Stimulated activated CD8-positive, alpha-beta memory T cell treated with anti-CD3 and anti-CD28 coated beads, Interleukin-4, amount 100 ng/mL, for 1 hour (primary cell): ENCODE measurements around the gene KIF13A.
"Not testable (repeated sequence)": the region's sequence is repeated elsewhere in the genome, so short reads cannot be mapped to it uniquely, and the experiment has no call there.

Source experiments
- DNase-seq, 2 donors: peaks; one replicate each; pipeline ENCODE4 v3.0.0-alpha.2; 2020; ENCODE audit warnings: low read depth in 2 of 2, low spot score in 1 of 2

KIF13A gene

DNA sequence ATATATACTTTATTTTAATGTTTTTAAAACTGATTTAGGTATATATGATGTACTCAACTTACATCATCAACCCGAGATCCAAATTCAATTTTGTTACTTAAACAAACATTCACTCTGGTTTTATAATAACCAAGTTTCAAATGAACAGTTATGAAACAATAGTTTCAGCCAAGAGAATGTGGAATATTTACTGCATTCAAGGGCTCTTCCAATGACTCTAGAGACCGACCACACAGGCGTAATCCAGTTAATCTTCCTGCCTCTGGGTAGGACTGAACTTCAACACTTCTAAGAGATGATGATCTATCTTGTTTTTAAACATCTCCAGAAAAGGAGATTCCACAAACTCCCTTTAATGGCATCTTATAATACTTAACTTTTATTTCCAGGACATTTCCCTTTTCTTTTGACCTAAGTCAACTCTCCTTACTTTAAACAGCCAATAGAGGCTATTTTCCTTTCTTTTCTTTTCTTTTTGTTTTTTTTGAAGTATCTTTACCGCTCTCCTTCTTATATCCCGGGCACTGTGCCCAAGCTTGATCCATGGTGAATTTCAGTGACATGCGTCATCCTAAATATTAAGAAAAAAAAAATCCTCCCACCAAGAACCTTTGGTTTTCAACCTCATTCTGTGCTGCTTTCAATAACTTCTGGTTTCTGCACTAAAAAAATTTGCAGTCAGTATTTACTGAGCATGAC is 110.1 kb downstream of the KIF13A start:
- no peak for DNase-seq

DNA sequence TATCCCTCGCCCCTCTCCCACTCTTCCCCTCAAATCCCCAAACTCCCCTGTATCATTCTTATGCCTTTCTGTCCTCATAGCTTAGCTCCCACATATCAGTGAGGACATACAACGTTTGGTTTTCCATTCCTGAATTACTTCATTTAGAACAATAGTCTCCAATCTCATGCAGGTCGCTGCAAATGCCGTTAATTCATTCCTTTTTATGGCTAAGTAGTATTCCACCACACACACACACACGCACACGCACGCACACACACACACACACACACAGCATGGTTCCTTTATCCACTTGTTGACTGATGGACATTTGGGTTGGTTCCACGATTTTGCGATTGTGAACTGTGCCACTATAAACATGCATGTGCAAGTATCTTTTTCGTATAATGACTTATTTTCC is 112.7 kb downstream of the KIF13A start:
- DNase-seq, result no peak

DNA sequence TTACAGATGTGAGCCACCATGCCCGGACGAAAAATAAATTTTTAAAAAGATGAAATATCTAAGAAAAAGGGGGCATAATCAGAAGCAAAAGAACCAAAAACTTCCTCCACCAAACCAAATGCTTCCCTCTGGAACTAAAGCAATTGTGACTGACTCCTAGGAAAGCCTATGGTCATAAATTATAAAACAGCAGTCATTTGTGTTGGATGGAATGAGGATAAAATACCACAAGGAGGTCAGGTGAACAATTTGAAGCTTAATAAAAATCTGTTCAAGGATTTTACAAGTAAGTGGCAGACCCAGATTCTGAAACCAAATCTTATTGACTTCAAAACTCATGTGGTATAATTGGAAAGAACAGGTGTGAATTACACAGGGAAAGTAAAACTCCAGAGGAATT is 114.5 kb downstream of the KIF13A start:
- DNase-seq, result no peak

DNA sequence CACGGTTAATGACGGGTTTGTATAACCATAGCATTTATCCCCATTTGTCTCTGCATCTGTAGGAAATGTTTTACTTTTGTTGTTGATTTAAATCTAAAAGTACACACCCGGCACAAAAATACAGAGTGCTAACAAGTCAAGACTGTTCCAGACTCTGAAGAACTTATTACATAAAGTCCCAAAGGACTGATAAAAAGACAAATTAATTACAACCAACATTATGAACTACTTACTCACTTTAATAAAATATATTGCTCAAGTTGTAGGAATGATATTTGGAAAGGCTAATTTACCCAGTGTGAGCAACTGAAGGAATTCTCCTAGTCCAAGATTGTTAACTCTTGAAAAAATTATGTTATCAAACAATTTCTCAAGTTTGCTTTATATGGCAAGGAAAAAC is 115.6 kb downstream of the KIF13A start:
- no peak for DNase-seq

DNA sequence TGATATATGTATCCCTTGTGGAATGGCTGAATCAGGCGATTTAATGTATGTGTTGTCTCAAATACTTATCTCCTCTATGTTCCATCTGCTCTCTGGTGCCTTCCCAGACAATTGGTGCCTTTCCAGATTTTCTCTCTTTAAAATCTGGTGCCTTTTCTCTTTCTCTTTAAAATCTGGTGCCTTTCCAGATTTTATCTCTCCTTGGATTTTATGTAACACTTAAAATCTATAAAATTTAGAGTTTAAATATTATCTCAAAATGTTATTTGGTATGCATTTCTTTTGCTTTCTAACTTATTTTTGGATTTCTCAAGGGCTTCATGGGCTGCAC is 116.3 kb downstream of the KIF13A start:
- DNase-seq, result no peak

DNA sequence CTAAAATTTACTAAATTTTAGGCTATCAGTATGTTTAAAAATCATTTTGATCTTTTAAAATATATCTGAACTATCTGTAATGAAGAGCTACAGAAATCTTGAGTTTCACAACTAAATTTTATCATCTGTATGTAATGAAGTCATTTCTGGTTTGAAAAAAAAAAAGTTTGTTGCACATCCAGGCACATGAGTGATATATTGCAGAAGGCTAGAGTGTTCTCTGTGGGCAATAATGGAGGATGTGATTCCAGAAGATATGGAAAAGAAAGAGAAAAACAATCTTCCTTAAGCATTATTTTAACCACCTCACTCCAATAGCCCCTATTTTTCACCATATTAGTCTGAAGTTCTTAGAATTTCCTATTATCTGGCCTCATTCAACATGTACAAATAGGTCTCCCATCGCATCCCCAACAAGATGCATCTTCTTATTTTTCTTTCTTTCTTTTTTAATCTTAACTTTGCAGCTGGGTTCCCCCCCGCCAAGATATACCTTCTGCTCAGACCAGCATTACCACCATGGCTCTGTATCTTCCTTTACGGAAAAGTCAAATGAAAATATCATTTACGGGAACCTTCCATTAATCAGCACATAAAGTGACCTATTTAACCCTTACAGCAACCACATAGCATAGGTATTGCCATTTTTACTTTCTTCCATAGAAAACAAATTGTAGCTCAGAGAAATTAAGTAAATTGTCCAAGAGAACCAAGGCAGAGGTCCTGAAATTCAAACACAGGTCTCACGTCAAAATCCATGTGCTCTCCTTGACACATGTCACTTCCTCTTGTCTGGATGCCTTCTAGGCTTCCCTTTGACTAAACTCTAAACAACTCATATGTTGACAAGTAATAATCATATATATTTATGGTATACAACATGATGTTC is 116.9 kb downstream of the KIF13A start:
- DNase-seq, result no peak

DNA sequence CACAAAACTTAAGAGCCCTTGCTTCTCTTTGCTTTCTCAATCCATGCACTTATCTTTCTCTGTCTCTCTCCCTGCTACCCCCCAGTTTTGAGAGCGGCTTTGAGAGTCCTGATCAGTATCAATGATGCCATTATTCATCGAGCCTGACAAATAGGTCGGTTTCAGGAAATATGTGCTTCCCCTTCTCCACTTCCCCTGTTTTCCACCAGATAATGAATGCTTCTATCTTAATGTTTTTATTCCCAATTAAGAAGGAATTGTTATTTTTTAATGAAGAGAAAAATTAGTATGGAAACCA is 117.7 kb downstream of the KIF13A start:
- DNase-seq, result no peak

DNA sequence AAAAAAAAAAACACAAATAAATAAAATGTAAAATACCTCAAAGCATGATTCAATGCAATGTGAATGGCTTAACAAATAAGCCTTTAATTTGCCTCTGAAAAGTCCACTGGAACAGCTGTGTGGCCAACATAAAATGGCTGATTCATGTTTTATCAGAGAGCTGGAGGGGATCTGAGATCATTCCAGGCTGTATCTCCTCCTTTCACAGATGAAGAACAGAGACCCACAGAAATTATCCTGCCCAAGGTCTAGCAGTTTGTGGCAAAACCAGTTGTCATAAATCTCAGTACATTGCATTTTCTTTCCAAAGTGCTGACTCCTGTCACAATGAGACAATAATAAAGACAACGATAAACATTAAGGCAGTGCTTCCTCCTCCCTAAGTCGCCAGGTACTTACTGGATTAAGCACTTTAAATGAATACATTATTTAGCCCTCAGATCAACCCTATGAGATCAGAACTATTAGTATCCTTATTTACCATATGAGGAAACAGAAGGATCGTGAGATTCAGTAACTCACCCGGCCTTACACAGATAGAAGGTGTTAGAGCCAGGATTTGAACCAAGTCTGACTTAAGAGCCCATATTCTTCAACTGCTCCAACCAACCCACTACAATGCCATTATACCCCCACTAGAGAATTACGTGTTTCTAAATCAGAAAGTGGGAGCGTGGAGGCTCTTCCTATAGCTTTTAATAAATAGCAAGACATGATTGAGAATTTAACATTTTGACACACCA is 118.3 kb downstream of the KIF13A start:
- DNase-seq, result no peak

DNA sequence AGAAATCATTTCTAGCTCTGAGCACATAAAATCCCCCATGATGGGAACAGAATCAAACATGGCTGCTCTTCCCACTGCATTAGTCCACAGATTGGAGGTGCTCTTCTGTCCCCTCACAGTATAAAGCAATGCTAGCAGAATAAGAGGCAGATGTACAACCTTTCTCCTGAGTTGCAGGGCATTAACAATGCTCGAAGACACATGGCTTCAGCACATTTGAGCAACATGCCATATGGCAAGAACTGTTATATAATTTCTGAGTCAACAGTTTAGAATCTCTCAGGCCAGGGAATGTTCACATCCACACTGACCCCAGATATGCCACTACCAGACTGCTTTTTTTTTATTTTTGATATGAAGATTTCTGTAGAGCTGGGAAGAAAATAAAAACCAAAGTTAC is 119.6 kb downstream of the KIF13A start:
- DNase-seq, result no peak

DNA sequence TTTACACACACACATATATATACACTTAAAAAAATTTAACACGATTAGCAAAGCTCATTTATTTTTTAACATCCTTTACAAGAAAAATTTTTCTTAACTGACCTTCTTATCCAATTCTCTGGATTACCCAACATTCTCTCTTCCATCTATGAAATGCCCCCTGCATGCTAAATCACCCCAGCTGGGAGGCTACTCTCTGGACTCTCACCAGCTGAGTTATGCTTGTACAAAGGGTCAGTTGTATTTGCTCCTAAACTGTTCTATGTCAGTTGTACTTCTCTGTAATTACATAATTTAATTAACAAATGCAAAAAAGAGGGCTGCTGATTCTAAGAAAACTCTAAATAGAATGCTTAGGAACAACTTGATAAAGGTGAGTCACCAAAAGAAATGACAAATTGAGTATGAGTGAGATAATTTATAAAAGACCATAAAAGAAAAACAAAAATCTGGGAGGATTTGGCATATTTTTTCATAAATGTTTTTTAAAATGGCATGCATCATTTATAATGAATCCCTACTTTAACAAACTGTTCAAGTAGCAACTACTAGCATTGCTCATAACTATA is 120.5 kb downstream of the KIF13A start:
- no peak for DNase-seq

DNA sequence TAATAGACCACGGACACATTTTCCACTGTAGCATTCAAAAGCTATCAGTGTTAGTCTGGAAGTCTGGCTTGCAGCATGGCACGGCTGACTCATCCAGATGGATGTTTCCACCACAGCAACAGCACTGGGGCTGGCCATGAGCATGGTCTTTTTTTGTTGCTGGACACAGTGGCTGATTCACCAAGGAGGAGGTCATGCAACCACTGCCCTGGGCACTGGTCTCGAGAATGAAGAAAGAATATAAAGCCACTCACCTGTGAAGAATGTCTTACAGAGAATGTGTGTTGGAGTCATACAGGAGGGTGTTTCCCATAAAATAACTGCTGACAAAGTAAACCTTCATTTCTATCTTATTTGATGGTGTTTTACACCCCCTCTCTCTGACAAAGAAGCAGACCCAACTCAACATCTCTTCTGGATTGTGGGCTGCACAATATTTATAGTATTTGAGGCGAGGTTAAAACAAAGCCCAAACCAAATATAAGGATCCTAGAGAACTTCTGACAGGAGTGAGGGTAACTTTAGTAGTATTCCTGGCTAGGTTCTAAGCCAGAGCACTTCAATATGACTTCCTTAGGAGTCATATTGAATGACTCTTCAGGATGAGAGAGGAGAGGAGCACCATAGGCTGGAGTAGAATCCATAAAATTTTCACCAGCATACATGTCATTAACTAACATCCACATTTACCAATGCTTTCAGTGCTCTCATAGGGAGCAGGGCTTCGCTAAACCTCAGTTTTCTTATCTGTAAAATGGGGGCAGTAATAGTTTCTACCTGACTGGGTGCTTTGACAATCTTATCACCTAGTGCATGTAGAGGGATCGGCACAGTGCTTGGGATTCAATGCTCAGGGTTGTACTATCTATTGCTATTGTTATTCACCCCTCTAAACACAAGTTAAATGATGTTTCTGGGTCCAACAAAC is 121.4 kb downstream of the KIF13A start:
- no peak for DNase-seq

DNA sequence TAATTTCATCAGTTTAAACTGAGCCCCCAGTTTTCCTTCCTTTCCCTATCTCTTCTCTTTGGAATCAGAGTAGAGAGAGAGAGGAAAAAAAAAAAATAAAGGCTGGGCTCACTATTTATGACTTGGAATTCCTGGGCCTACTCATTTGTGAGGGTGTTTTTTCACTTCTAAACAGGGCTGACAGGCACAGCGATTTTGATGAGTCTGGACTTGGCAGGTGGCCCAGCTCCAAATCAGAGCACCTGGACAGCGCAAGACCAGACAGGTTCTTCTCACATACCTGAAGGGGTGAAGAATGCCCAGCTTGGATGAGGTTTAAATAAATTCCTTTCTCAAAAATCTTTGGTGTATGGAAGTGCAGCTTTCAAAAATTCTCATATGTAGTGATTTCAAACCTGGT is 122.2 kb downstream of the KIF13A start:
- DNase-seq, result no peak

DNA sequence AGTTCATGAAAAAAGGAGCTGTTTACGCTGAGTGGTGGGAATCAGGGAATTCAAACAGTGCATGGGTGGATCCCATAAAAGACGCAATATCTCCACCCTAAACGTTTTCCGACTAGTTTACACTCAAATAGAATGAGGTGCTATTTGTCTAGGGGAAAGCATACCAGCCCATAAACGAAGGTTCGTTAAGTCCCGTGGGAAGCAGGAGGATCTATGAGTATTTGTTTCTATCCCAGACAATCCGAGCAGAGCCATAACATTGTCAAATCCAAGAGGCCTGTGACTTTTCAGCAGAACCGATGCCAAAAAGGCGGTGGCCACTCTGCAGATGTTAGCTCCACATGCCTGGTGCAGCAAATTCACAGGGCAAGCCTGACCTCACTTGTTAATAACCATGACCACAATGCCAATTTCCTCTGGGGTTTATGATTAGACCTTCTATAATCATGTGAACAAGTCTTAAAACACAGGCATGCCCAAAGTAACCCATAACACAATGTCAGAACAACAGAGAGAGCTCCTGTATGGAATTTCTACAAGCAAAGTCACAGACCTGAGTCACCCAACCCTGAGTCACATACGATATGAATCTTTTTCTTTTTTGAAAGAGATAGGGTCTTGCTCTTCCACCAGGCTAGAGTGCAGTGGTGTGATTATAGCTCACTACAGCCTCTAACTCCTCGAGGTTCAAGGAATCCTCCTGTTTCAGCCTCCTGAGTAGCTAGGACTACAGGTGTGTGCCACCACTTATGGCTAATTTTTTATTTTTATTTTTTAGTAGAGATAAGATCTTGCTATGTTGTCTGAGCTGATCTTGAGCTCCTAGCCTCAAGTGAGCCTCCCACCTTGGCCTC is 123.3 kb downstream of the KIF13A start:
- DNase-seq, result no peak

DNA sequence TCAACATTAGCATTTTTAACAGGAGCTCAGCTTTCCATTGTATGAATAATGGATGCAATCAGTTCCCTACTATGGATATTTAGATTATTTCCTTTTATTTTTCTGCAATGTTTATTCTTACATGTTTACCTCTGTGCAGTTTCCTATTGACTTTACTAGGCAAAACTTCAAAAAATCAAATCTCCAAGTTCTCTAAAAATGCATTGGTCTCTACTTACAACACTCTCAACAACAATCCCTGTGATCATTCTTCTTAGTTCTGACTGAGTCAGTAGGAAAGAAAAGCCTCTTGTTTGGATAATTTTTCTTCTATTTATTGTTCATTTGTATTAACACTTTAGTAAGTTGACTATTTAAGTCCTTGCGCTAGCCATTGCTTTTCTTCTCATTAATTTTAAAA is 126.1 kb downstream of the KIF13A start:
- DNase-seq, result no peak

DNA sequence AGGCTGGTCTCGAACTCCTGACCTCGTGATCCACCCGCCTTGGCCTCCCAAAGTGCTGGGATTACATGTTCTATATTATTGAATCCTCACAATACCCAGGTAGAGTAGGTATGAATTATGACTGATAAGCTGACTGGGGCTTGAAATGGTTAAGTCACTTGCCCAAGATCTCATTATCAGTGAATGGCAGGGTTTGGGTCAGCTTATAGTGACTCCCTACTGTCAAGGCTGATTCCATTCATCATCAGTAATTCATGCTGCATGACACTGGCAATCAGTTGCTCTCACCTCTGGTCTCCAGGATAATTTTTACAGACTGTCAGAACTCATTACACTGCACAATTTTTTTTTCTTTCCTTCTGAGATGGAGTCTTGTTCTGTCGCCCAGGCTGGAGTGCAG is 127.6 kb downstream of the KIF13A start:
- DNase-seq, result no peak

DNA sequence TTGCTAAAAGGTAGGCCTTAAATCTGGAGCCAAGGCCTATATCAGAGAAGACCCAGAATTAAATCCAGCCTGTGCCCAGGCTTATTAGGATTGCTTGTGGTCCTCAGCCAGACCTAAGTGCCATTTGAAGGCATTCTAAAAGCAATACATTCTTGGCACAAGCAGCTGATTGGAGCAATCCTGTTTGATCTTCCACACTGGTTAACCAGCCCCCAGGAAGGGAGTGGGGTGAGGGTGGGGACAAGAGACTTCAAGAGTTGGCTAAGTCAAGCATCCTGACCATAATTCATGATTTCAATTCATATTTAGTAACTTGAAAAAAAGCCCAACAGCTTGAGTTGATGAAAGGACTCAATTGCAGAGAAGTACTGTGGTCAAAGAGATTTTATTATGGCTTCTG is 128.9 kb downstream of the KIF13A start:
- no peak for DNase-seq

DNA sequence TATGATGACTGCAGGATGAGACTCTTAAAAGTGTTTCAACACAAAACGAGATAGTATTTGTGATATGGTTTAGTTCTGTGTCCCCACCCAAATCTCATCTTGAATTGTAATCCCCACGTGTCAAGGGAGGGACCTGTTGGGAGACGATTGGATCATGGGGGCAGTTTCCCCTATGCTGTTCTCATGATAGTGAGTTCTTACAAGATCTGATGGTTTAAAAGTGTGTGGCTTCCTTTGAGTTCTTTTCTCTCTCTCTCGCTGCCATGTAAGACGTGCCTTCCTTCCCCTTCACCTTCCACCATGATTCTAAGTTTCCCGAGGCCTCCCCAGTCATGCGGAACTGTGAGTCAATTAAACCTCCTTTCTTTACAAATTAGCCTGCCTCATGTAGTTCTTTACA is 130.2 kb downstream of the KIF13A start:
- not testable (repeated sequence) for DNase-seq

DNA sequence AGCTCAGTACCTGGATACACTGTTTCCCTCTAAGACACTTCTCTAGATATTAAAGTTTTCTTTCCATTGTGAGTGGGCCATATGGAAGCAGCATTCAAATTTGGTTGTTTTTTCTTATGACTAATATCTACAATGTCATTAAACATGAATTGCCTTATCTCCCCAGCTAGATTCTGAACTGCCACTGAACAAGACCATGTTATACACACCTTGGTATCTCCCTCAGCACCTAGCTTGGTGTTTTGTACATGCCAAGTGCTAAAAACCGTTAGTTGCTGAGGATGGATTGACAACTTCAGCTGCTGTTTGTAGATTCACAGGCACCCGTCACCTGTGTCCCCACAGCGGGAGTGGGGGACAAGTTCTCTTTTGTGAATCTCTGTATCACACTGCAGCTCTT is 131.1 kb downstream of the KIF13A start:
- no peak for DNase-seq

DNA sequence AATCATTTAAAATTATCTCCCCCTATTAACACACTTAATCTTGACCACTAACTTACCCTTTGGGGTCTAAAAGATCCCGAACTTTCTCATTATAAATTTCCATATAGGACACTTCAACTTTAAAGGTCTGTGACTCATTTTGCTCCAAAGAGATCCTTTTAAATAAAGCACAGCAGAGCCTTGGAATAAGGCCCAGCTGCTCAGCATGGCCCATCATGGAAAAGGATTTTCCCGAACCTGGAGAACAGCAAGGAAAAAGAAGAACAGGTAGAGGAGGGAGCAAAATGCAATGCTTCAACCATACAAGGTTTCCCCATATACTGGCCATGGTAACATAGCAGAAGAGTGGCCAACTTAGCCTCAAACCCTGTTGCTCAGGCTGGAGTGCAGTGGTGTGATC is 132.1 kb downstream of the KIF13A start:
- no peak for DNase-seq

DNA sequence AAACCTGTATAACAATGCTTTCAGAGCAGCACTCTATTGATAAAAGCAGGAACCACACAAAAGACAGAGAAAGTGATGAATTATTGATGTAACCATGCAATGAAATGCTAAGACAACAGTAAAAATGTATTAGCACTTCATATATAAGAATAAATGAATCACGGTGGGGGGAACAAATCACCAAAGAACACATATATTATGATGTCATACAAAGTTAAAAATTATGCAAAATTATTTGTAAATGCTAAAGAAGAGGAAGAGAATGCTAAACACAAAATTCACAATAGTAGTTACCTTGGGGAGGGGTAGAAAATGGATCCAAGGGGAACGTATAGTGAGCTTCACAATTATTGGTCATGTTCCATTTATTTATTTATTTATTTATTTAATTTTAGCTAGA is 133.9 kb downstream of the KIF13A start:
- no peak for DNase-seq
